HG02610 (cell line): ENCODE results near the gene DNAJC21.

Experiments
- ATAC-seq: cut with Tn5 transposase; IDR thresholded peaks from one replicate; pipeline ENCODE4 v1.9.1; 2021; ENCODE audit warnings: mild to moderate bottlenecking, moderate library complexity; ENCODE audit not compliant: unreplicated experiment

The DNAJC21 gene

DNA sequence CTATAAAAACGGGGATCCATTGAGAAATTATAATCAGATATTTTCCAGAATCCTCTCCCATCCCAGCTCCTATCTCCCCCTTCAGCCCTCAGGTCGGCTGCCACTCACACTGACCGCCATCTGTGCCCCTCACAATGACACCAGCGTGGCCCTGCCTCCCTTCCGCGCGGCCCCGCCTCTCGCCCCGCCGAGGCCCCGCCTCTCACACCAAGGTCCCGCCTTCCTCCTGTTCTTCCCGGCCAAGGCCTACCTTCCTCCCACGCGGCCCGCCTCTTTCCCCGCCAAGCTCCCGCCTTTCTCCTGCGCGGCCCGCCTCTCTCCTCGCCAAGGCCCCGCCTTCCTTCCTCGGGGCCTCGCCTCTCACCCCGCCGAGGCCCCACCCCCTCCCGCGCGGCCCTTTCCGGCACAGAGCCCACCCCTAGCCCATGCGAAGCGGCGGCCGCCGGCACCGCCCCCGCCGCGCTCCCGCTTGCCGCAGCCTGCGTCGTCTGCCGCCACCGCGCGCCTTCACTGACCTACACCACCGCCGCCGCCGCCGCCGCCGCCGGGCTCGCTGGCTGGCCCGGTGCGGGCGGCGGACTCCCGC lies at the start of gene DNAJC21:
TSS of gene DNAJC21 (plus strand) at position 426 of the 586 bp plus-strand sequence. CDS start 261 bp downstream, outside the sequence.
- ATAC-seq, result peak; percentile 90

DNA sequence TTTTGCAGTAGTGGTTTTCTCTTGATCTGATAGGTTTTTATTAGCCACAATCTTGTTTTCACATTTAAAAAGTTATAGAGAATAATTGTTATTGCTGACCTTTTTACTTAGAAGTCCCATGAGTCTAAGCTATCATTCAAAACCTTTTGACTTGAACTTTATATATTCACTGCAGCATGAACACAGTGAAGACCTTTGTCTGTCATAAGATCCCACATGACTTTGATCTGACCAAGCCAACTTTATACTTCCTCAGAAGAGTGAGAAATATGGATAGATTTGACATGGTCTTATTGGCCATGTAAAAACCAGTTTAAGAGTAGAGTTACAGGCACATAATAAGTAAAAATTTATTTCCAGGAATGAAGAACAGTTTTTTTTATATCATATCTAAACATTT lies 48.1 kb upstream of the DNAJC21 start:
- no peak for ATAC-seq

DNA sequence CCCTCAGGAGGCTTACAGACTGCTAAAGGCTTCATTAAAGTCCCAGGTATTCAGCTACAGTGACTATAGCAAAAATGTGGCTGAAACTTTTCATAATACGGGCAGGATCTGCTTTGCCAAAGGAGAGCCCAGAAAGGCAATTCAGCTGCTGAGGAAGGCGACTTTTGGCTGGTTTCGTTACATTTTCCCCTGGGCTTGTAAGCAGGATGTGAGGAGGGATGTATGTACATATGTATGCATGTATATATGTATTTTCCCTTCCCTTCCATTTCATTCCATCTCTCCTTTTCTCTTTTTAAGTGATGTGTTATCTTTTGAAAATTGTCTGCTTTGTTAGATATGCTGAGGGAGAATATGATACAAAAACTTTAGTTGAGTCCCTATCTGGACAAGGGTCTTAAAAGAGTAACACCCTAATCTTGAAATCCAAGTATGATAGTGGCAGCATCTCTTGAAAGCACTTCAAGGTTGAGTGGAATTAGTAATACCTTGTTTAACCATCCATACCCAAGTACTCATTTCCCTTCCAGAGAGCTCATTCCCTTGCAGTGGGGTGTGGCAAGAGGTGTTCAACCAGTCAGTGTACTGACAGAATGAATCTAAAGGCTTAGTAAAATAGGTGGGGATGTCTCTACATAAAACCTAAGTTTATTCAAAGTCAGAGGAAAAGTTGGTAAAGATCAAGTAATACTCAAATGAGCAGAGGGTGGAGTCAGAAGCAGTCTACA lies 42.8 kb upstream of the DNAJC21 start:
- ATAC-seq, result no peak

GRCh38 chr5:34889394-34889793 lies 40.0 kb upstream of the DNAJC21 start:
- no peak for ATAC-seq

DNA sequence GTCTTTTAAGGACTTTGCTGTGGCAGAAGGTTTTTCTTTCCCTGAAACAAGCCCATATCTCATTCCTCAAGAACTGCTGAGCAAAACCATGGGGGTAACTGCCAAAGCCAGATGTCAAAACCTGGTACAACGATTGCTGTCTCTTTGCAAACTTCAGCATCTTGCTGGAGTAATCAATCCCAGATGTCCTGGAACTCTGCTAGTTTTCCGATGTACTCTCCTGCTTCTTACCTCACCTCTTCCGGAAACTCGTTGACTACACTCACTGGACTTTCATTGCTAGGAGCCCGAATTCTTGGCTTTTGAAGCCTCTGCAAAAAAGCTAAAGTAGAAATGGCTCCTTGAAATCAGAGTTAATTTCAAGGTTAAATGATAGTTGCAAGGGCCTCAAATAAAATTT lies 37.4 kb upstream of the DNAJC21 start:
- ATAC-seq, result no peak

DNA sequence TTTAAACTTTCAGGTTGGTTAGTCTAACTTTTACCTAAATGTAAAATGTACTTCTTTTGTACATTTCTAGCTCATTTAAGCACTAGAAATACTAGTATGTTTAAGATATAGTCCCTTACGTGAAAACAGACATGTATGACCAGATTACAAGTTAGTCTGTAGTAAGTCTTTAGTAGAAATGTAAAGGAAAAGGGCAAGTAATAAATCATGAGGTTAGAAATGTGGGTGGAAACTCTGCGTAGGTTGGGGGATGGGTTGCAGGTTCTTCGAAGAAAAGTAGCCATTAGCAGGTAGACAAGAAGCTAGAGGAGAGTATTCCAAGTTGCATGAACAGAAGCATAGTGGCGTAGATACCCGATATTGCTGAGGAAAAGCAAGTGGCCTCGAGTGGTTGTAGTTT lies 36.9 kb upstream of the DNAJC21 start:
- ATAC-seq, result no peak

GRCh38 chr5:34894716-34895115 lies 34.6 kb upstream of the DNAJC21 start:
- ATAC-seq, result no peak

DNA sequence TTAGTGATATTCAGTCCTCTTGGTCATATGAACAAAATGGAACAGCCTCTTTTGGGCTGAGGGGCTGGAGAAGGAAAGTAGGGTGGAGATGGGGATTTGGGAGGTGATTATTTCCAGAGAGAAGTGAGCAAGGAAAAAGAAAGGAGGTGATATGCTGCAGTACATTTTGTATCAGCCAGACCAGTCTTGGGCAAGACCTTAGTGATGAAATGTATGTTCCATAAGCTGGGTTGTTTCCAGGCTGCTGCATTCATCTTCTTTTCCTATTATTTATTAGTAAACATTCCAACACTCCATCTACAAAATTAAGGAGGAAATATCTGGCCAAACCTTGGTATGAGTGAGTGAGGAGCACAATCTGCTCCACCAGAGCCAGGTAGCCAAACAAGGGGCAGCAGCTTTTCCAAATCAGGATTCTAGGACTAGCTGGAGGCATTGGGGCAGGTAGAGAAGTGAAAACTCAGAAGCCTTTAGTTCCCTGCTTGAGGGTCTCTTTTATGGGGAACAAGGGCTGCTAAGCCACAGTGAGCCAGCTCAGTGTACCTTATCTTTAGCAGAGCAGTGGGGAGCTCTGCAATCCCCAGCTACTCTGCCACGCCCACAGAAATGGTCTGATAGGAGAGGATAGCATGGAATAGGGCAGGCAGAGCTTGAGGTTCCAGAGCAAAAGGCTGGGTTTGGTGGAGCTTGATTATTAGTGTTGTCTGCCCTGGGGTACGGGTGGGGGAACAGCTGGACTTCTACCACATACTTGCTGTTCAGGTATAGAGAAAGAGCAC lies 33.5 kb upstream of the DNAJC21 start:
- ATAC-seq, result no peak

DNA sequence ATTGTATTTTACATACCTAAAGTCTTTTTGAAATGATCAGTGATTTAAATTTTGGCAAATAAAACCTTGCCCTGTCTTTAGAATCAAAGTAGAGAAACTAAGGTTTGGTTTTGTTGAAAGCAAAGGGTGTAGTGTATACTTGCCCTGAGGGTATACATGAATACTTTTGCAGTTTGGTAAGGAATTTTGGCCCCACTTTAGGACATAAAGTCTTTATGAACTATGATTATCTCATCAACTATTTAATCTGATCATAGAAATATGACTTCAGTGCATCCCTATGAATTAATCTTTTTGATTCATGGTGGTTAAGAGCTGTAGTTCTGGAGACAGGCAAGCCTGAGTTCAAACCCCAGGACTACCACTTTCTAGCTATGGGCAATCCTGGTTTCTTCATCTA lies 31.7 kb upstream of the DNAJC21 start:
- no peak for ATAC-seq

GRCh38 chr5:34898258-34898895 lies 31.0 kb upstream of the DNAJC21 start:
- ATAC-seq, result peak; percentile 84

- no peak for ATAC-seq
Observed at GRCh38 chr5:34899066-34899465, 30.3 kb upstream of the DNAJC21 start.

- ATAC-seq, result no peak
Observed at GRCh38 chr5:34900652-34901051, 28.7 kb upstream of the DNAJC21 start.

DNA sequence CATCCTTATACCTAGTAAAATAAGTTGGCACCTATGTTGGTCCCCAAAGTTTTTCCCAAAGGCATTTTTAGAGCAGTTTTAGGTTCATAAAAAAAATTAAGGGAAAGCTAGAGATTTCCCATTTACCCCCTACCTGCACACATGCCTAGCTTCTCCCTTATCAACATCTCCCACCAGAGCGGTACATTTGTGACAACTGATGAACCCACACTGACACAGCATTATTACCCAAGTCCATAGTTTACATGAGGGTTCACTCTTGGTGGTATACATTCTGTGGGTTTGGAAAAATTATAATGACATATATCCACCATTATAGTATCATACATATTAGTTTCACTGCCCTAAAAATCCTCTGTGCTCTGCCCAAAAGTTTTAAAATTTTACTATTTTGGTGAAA lies 26.1 kb upstream of the DNAJC21 start:
- ATAC-seq, result no peak

- ATAC-seq, result no peak
Observed at GRCh38 chr5:34905564-34905963, 23.8 kb upstream of the DNAJC21 start.

DNA sequence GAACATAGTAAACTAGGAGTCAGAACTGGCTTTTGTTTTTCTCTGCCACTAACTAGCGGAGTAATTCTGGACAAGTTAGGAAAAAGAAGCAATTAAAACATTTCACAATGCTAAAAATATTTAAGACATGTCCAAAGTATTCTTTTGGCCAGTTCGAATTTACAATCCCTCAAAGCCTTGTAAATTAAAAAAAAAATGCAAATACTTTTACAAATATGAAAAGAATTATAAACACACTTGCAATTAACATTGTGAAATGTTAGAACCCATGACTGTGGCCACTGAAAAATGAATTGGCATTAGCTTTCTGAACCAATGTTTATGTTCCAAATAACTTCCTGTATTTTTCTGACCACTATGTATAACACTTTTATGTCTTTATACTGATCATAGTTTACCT lies 16.3 kb upstream of the DNAJC21 start:
- no peak for ATAC-seq

DNA sequence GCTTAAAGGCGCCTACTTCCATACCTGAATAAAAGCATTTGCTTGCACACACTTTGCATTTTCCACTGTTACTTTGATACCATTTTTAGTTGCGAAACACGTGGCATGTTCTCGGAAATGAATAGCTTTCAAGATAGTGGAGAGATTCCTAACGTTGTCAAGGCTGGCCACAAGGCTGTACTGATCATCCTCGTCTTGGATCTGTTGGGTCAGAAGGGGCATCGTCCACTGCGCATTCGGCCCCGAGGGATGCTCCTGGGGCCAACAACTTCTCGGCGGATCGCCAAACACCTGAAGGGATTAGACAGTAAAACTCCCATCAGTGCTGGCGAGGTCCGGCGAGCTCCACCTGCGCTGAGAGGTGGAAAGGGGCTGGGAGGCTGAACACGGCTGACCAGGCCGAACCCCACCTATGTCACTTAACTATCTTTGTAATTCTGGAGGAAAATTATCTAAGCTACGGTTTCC lies 14.7 kb upstream of the DNAJC21 start:
- peak; percentile 12 for ATAC-seq

DNA sequence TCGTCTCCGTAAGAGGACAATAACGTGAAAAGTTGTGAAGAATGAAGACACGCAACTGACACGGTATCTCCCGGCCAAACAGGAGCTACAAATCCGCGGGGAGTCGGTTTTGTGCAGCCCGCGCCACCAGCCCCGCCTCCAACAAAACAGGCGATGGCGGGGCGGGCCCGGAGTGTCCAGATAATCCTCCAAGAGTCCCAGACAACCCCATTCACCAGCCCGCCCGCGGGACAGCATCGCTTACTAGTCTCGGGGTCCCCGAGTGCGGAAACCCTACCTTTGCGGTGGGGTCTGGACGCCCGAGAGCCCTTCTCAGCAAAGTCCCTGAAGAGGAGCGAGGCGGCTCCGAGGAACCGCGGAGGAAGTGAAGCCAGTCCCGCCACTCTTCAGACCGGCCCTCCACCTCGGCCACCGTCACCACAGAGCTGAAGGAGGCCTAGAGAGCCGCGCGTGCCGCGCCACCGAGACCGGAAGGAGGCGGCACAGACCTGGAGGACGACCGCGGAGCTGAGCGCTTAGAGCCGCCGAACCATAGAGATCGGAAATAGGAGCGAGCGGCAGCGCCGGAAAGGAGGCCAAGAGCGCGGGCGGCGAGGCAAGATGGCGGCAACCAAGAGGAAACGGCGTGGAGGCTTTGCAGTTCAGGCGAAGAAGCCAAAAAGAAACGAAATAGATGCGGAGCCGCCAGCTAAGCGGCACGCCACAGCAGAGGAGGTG lies 14.1 kb upstream of the DNAJC21 start, which contains the start of the genes BRIX1 and RAD1:
TSS of gene BRIX1 (plus strand) at position 573 of the 717 bp plus-strand sequence. CDS start at position 601, 28 bp downstream.
TSS of gene RAD1 (minus strand) at position 366 of the 717 bp plus-strand sequence. CDS start 612 bp downstream, outside the sequence.
- ATAC-seq, result peak; percentile 99

GRCh38 chr5:34915856-34916192 lies 13.5 kb upstream of the DNAJC21 start:
- no peak for ATAC-seq

DNA sequence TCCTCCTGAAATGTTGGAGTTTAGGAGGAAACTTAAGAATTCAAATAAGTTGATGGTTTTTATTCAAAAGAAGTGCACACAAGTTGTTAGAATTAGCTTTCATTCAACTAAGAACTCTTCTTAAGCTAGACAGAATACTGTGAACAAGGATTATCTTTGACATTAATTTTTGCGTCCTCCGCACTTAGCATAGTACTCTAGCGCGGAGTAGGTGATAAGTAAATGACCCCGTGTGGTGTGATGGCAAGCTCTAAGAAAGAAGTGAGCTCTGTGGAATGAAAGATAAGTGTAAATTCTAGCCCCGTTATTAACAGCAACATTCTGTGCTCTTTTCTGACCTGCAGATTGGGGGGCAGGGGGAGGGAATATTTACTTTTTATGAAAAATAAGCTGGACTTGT lies 12.8 kb upstream of the DNAJC21 start:
- no peak for ATAC-seq

DNA sequence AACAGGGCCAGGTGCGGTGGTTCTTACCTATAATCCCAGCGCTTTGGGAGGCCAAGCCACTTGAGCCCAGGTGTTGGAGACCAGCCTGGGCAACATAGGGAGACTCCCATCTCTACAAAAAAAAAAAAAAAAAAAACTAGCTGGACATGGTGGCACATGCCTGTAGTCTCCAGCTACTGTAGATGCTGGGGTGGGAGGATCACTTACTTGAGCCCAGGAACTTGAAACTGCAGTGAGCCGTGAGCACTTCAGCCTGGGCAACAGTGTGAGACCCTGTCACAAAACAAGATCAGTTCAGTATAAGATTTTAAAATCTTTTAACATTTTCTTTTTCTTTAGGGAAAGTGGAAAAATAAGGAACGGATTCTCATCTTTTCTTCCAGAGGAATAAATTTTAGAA lies 11.3 kb upstream of the DNAJC21 start:
- ATAC-seq, result no peak

- no peak for ATAC-seq
Observed at GRCh38 chr5:34919077-34919476, 10.3 kb upstream of the DNAJC21 start.
